Kidney tubule cell (primary cell): Measurements from ENCODE around the gene FRAT1.

Experiments used
- DNase-seq: peaks from one replicate; pipeline ENCODE4 v3.0.0-alpha.2; 2018; ENCODE audit warnings: low spot score

Gene FRAT1

GRCh38 chr10:97365761-97366351 lies 46.8 kb downstream of the FRAT1 start:
- DNase-seq, result no peak

DNA sequence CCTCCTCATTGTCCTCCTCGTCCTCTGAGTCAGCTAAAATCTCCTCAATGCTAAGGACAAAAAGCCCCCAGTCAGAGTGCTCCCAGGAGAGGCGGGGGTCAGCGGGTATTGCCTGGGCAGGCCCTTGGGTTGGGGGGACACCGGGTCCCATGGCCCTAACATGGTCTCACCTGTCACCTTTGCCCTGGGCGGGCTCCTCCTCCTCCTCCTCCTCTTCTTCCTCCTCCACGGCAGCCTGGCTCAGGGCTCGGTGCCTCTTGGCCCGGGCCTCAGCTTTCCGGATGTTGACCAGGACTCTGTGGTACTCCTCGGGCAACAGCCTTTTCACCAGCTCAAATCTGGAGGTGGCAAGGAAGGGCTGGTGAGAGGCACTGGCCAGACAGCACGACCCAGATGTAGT lies 47.5 kb downstream of the FRAT1 start:
- no peak for DNase-seq

GRCh38 chr10:97367126-97367649 lies 48.1 kb downstream of the FRAT1 start:
- no peak for DNase-seq
